Glutamatergic neuron (in vitro differentiated cells): Measurements from ENCODE around the gene CDC42BPB. TPM values are rescaled to one million over a fixed set of nuclear protein-coding genes. Genes with fewer than 3 reads are reported as not detected.

Source experiments
- DNase-seq: peaks from one replicate; pipeline ENCODE4 v3.0.0; 2022
- H3K27ac Mint-ChIP-seq: one replicate; pipeline ENCODE4 v1.8.0; 2020; ENCODE audit warnings: mild to moderate bottlenecking, mixed read lengths, inconsistent platforms; ENCODE audit not compliant: unreplicated experiment
- H3K27me3 Mint-ChIP-seq: one replicate; pipeline ENCODE4 v1.8.0; 2020; ENCODE audit warnings: mild to moderate bottlenecking, moderate library complexity, mixed read lengths, inconsistent platforms; ENCODE audit not compliant: unreplicated experiment
- H3K36me3 Mint-ChIP-seq: one replicate; pipeline ENCODE4 v1.8.0; 2020; ENCODE audit warnings: mild to moderate bottlenecking, mixed read lengths, inconsistent platforms; ENCODE audit not compliant: unreplicated experiment
- H3K4me1 Mint-ChIP-seq: one replicate; pipeline ENCODE4 v1.8.0; 2020; ENCODE audit warnings: mild to moderate bottlenecking, low read depth, mixed read lengths, inconsistent platforms; ENCODE audit not compliant: unreplicated experiment
- H3K4me3 Mint-ChIP-seq: one replicate; pipeline ENCODE4 v1.8.0; 2020; ENCODE audit warnings: mild to moderate bottlenecking, mixed read lengths, inconsistent platforms; ENCODE audit not compliant: unreplicated experiment
- H3K9me3 Mint-ChIP-seq: one replicate; pipeline ENCODE4 v1.8.0; 2020; ENCODE audit warnings: mild to moderate bottlenecking, moderate library complexity, mixed read lengths, inconsistent platforms; ENCODE audit not compliant: unreplicated experiment
- CTCF ChIP-seq: fragments of 200-600 bp; sonication (generic); IDR thresholded peaks from one replicate; pipeline ENCODE4 v1.5.0; 2021; ENCODE audit not compliant: partially characterized antibody, unreplicated experiment
- total RNA-seq: library from RNA; stranded (reverse); fragmentation: NEBNext Ultra II Directional; extraction: Animal tissue kit (Norgen Biotek cat#: 25700); gene quantifications from one replicate; pipeline ENCODE4 v1.2.1, GENCODE V29; 2021; ENCODE audit not compliant: unreplicated experiment

The CDC42BPB gene
- total RNA-seq, 1 donor from 2014 or later = 125 TPM

- no peak overlapping the region for H3K4me3 Mint-ChIP-seq
- peaks cover 4% of the 10 kb centered on the region for H3K4me1 Mint-ChIP-seq
- H3K27me3 Mint-ChIP-seq = peaks cover 7% of the 10 kb centered on the region
- H3K36me3 Mint-ChIP-seq = no peaks in the 10 kb centered on the region
- no peak overlapping the region for H3K27ac Mint-ChIP-seq
- no peaks in the 10 kb centered on the region for H3K9me3 Mint-ChIP-seq
- no peak for TF ChIP-seq CTCF
- DNase-seq = no peak
These were observed 15.4 kb upstream of the CDC42BPB start for GRCh38 chr14:103072595-103073366.

DNA sequence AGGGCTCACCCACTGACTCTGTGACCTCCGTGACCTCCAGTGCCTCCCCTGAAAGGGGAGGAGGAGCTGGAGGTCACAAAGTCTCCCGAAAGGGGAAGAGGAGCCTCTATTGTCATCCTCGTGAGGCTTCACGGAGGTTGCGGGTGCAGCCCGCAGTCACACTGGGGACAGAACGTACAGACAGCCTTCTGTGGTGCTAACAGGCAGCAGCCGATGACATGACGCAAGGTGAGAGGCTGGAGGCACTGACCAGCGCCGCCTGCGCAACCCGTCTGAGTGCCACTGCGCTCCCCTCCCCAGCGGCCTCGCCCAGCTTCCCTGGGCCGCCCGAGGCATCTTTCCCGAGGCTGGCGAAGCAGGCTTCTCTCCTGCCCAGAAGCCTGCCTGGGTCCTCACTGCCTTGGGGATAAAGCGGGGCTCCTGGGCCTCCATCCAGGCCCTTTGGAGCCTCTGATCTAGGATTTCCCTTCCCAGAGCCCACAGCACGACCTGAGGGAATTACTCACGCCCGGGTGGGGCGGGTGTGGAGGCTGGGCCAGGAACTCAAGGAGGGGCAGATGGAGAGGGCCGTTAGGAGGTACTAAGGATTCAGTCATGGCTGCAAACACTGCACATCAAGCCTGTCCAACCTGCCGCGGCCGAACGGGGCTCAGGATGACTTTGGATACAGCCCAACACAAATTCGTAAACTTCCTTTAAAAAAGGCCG, 14.3 kb upstream of the CDC42BPB start:
- Mint-ChIP-seq H3K27ac (no peak overlapping the region), H3K27me3 (peaks cover 11% of the 10 kb centered on the region), H3K36me3 (no peaks in the 10 kb centered on the region), H3K4me3 (no peak overlapping the region), H3K9me3 (no peaks in the 10 kb centered on the region), H3K4me1 (peaks cover 4% of the 10 kb centered on the region)
- DNase-seq = no peak
- no peak for TF ChIP-seq CTCF

DNA sequence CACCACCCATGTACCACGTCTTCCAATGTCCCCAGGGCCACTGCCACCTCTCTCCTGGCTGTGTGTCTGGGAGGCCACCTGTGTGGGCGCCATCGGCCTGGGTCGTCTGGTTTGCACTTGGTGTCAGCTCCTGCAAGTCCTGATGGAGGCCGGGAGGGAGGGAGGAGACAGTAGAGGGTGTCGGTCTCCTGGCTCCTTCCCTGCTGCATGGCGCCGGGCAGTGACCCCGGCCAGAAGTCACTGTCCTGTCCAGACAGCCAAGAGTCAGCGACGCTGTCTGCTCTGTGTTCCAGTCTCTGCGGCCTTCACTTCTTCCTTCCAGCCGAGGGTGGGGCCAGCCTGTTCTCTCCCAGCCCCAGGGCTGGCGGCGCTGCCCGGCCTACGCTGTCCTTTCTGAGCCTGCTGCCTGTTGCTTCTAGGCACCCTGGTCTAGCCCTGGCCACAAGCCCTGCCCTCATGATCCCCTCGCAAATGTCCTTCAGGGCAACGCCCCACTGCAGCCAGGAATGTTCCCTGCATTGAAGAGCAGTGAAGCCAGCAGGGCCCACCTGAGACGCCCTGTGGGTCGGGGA, 13.7 kb upstream of the CDC42BPB start:
- TF ChIP-seq CTCF = no peak

DNA sequence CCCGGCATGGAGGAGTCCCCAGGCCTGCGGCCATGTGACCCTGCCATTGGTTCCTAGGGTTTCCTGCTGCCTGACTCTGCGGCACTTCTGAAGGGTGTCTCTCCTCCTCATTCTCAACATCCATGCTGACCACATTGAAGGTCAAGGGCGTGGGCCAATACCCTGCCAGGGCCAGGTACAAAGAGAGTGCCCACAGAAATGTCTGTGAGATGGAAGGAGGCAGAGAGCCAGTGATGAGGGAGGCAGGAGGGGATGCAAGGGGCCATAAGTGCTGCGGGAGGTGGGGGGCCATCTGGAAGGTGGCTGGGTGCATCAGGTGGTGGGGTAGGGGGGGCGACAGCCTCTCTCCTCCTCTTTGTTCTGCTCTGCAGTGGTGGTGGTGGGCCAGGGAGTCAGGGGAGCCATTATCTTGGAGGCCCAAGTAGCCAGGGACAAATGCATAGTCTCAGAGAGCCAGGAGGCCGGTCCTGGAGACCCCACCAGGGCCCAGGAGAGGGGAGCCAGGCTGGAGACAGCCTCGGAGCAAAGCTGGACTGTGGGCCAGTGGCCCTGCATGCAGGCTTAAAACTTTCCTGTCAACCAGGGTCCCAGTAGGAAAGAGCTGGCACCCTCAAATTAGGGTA, 13.0 kb upstream of the CDC42BPB start:
- H3K27ac Mint-ChIP-seq = no peak overlapping the region

More for the DNA sequence above, 13.7 kb upstream of the CDC42BPB start:
- no peak for DNase-seq
- H3K36me3 Mint-ChIP-seq = no peaks in the 10 kb centered on the region
- no peak overlapping the region for H3K4me3 Mint-ChIP-seq
- no peaks in the 10 kb centered on the region for H3K9me3 Mint-ChIP-seq
- H3K27me3 Mint-ChIP-seq = peaks cover 11% of the 10 kb centered on the region
- peaks cover 4% of the 10 kb centered on the region for H3K4me1 Mint-ChIP-seq
- H3K27ac Mint-ChIP-seq = no peak overlapping the region

More for the DNA sequence above, 13.0 kb upstream of the CDC42BPB start:
- no peak for DNase-seq
- TF ChIP-seq CTCF = no peak
- no peak overlapping the region for H3K4me3 Mint-ChIP-seq
- no peaks in the 10 kb centered on the region for H3K36me3 Mint-ChIP-seq
- H3K27me3 Mint-ChIP-seq = peaks cover 11% of the 10 kb centered on the region
- no peaks in the 10 kb centered on the region for H3K9me3 Mint-ChIP-seq
- H3K4me1 Mint-ChIP-seq = peaks cover 4% of the 10 kb centered on the region
